H1 (cell line): ENCODE data around the gene MRPS12.

ENCODE experiments used
- CTCF ChIP-seq, 3 experiments: IDR thresholded peaks; 1 replicate in 2 of 3; 2 replicates in 1 of 3; pipeline versions ENCODE4 v1.5.1 to v1.6.1; 2011; ENCODE audit warnings: low read length in 3 of 3, mild to moderate bottlenecking in 3 of 3, inconsistent platforms in 2 of 3, low read depth in 1 of 3, moderate library complexity in 1 of 3; ENCODE audit not compliant: insufficient read depth in 1 of 3; ENCODE audit errors: control extremely low read depth in 1 of 3
- HDAC2 ChIP-seq, 2 experiments: fragments of 300-600 bp in 1 of 2; sonication (generic) in 1 of 2; IDR thresholded peaks; 2 replicates each; pipeline ENCODE4 v1.6.1; 2011 to 2012; ENCODE audit warnings: low read depth in 2 of 2, low read length in 2 of 2, mild to moderate bottlenecking in 2 of 2, moderate library complexity in 2 of 2, borderline replicate concordance in 1 of 2, inconsistent platforms in 1 of 2
- KDM5A ChIP-seq: fragments of 200-600 bp; IDR thresholded peaks from 2 replicates; pipeline ENCODE4 v1.7.1; 2012; ENCODE audit warnings: mild to moderate bottlenecking, low read length, inconsistent platforms, mixed read lengths
- MAFK ChIP-seq: IDR thresholded peaks from 2 replicates; pipeline ENCODE4 v1.6.1; 2012; ENCODE audit warnings: low read depth, mild to moderate bottlenecking, improper control_type of control experiment, low read length
- POLR2A ChIP-seq, 2 experiments: IDR thresholded peaks; 1 replicate in 1 of 2; 2 replicates in 1 of 2; pipeline ENCODE4 v1.6.1; 2011; ENCODE audit warnings: low read depth in 2 of 2, low read length in 2 of 2, mild to moderate bottlenecking in 2 of 2; ENCODE audit errors: control extremely low read depth in 1 of 2
- POLR2AphosphoS5 ChIP-seq: IDR thresholded peaks from 2 replicates; pipeline ENCODE4 v1.6.1; 2011; ENCODE audit warnings: low read depth, low read length
- RNF2 ChIP-seq: fragments of 200-900, 300-1000 bp; sonication (generic); IDR thresholded peaks from 2 replicates; pipeline ENCODE4 v1.7.1; 2016; ENCODE audit warnings: borderline replicate concordance, low read depth, mild to moderate bottlenecking, antibody characterized with exemption, low read length; ENCODE audit not compliant: poor library complexity, severe bottlenecking; ENCODE audit errors: missing control alignments
- RXRA ChIP-seq: IDR thresholded peaks from 2 replicates; pipeline ENCODE4 v1.6.1; 2011; ENCODE audit warnings: low read depth, mild to moderate bottlenecking, low read length, moderate library complexity; ENCODE audit not compliant: insufficient read depth
- SIX5 ChIP-seq: IDR thresholded peaks from 2 replicates; pipeline ENCODE4 v1.6.1; 2011; ENCODE audit warnings: mild to moderate bottlenecking, low read depth, low read length
- SRF ChIP-seq: IDR thresholded peaks from 2 replicates; pipeline ENCODE4 v1.6.1; 2011; ENCODE audit warnings: mild to moderate bottlenecking, low read depth, low read length, moderate library complexity

DNA sequence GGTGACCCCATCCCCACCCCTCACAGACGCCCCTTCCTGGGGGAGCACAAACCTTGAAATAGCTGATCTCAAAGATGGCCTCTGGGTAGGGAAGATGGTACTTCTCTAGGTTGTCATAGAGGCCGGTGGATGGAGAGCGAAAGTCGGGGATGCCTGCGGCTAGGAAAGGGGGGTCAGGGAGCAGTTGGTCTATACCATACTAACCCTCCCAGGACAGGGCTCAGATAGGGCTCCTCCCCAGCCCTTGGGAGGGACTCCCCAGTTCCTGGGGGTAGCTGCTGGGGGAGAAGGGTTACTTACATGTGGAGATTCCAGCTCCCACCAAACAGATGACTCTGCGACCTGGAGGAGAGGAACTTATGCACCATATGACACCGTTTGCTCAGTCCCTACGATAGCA is 40.9 kb upstream of the MRPS12 start:
- TF ChIP-seq HDAC2 (IDR thresholded peaks at IDR 0.05; ENCODE audit: borderline replicate concordance in 1 of 2, low read depth in 2 of 2, low read length in 2 of 2) (no peak), RXRA (no peak), MAFK (no peak), POLR2AphosphoS5 (no peak), SIX5 (no peak), CTCF (IDR thresholded peaks at IDR 0.05; ENCODE audit: control extremely low read depth in 1 of 3, insufficient read depth in 1 of 3, low read depth in 1 of 3, low read length in 3 of 3) (no peak), POLR2A (IDR thresholded peaks at IDR 0.05; ENCODE audit: control extremely low read depth in 1 of 2, low read depth in 2 of 2, low read length in 2 of 2) (no peak), RNF2 (no peak), SRF (no peak), KDM5A (no peak)
